Measurements from ENCODE around the gene STK17B. TPM values are rescaled to one million over a fixed set of nuclear protein-coding genes. Genes with fewer than 3 reads are reported as not detected.

The STK17B gene
- total RNA-seq, 1 donor = 43.6 TPM

DNA sequence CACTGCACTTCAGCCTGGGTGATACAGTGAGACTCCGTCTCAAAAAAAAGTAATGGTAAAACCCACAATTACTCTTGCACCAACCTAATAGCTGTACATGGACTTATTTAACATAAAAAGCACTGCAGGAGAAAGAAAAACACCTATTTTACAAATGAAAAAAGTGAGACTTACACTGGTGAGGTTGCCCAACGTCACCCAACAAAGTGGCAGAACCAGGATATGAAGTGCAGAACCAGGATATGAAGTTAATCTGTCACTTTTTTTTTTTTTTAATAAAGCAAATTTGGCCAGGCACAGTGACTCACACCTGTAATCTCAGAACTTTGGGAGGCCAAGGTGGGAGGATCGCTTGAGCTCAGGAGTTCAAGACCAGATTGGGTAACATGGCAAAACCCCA, 13.5 kb upstream of the STK17B start:
- TF ChIP-seq CTCF (IDR thresholded peaks at IDR 0.05; ENCODE audit: insufficient read depth, low read depth, low read length) = no peak

GRCh38 chr2:196183528-196184231, 12.3 kb upstream of the STK17B start:
- TF ChIP-seq CTCF (IDR thresholded peaks at IDR 0.05; ENCODE audit: insufficient read depth, low read depth, low read length) = no peak

More for the DNA sequence above, 13.5 kb upstream of the STK17B start:
- no peak for DNase-seq (ENCODE audit: low read depth)
- H3K4me3 ChIP-seq (ENCODE audit: low read depth, low read length) = no peak overlapping the region

DNA sequence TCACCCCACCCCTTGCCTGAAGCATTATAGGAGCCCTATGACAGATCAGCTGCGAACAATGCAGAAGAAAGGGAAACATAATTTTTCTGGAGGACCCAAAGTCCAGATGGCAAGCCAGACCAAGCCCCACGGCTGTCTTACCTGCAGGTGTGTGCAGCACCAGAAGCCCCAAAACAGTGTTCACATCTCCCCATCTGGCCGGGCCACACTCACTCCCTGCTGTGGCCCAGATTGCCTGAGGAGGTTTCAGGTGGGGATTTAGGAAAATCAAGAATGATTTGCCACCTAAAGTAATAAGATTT, 11.7 kb upstream of the STK17B start:
- no peak for TF ChIP-seq CTCF (IDR thresholded peaks at IDR 0.05; ENCODE audit: insufficient read depth, low read depth, low read length)
- H3K4me3 ChIP-seq (ENCODE audit: low read depth, low read length) = no peak overlapping the region
- DNase-seq (ENCODE audit: low read depth) = no peak

More at GRCh38 chr2:196183528-196184231, 12.3 kb upstream of the STK17B start:
- no peak for DNase-seq (ENCODE audit: low read depth)
- no peak overlapping the region for H3K4me3 ChIP-seq (ENCODE audit: low read depth, low read length)

- DNase-seq (ENCODE audit: low read depth) = no peak
- TF ChIP-seq CTCF (IDR thresholded peaks at IDR 0.05; ENCODE audit: insufficient read depth, low read depth, low read length) = no peak
- no peak overlapping the region for H3K4me3 ChIP-seq (ENCODE audit: low read depth, low read length)
These were observed 11.2 kb upstream of the STK17B start for GRCh38 chr2:196182439-196183171.

GRCh38 chr2:196181484-196181883, 10.1 kb upstream of the STK17B start:
- no peak for DNase-seq (ENCODE audit: low read depth)
- TF ChIP-seq CTCF (IDR thresholded peaks at IDR 0.05; ENCODE audit: insufficient read depth, low read depth, low read length) = no peak
- no peak overlapping the region for H3K4me3 ChIP-seq (ENCODE audit: low read depth, low read length)

DNA sequence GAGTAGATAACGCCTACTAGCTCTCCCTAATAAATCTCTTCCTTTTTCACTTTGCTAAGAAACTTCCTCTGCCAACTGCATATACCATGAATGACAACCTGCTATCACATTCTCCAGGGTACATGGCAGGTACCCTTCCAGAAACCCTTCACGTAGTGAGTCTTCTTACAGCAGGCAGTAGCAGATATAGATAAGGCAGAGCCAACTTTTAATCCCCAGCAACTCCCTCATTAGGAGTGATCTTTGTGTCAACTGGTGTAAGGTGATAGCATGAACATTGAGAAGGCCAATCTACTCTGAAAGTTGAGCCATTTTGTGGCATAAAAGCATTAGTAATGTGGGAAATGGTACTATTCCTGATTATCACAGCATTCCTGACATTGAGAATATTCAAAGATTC, 5.7 kb upstream of the STK17B start:
- H3K4me3 ChIP-seq (ENCODE audit: low read depth, low read length) = no peak overlapping the region
- DNase-seq (ENCODE audit: low read depth) = no peak
- no peak for TF ChIP-seq CTCF (IDR thresholded peaks at IDR 0.05; ENCODE audit: insufficient read depth, low read depth, low read length)
